22Rv1 (cell line): ENCODE measurements around the gene ZCCHC4.

ENCODE experiments used
- H3K27ac ChIP-seq: fragments of 450-650 bp; 2 replicates; pipeline ENCODE4 v1.5.1; 2017
- ZFX ChIP-seq: fragments of 450-650 bp; IDR thresholded peaks from 2 replicates; pipeline ENCODE4 v1.6.1; 2017; ENCODE audit warnings: antibody characterized with exemption, borderline replicate concordance
- TF ChIP-seq, protein P1 (sequence below): fragments of 450-650 bp; IDR thresholded peaks from 2 replicates; pipeline ENCODE4 v1.5.1; 2017; ENCODE audit warnings: mild to moderate bottlenecking

Gene ZCCHC4

DNA sequence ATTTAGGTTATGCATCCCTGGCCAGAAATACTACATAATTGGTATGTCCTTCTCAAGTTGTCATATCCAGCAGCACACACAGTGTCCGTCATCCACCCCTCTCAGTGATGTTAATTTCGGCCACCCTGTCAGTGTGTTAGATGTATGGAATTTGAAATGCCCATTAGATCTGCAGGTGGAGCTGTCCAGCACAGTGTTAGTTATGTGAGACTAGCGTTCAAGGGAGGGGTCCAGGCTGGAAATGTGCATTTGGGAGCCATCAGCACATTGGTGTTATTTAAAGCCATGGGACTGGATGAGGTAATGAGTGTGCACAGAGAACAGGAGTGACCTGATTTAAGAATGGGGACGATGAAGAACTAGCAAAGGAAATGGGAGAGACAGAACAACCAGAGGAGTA is 86.9 kb downstream of the ZCCHC4 start:
- TF ChIP-seq, protein P1, sequence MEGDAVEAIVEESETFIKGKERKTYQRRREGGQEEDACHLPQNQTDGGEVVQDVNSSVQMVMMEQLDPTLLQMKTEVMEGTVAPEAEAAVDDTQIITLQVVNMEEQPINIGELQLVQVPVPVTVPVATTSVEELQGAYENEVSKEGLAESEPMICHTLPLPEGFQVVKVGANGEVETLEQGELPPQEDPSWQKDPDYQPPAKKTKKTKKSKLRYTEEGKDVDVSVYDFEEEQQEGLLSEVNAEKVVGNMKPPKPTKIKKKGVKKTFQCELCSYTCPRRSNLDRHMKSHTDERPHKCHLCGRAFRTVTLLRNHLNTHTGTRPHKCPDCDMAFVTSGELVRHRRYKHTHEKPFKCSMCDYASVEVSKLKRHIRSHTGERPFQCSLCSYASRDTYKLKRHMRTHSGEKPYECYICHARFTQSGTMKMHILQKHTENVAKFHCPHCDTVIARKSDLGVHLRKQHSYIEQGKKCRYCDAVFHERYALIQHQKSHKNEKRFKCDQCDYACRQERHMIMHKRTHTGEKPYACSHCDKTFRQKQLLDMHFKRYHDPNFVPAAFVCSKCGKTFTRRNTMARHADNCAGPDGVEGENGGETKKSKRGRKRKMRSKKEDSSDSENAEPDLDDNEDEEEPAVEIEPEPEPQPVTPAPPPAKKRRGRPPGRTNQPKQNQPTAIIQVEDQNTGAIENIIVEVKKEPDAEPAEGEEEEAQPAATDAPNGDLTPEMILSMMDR = no peak
- no peak for TF ChIP-seq ZFX

DNA sequence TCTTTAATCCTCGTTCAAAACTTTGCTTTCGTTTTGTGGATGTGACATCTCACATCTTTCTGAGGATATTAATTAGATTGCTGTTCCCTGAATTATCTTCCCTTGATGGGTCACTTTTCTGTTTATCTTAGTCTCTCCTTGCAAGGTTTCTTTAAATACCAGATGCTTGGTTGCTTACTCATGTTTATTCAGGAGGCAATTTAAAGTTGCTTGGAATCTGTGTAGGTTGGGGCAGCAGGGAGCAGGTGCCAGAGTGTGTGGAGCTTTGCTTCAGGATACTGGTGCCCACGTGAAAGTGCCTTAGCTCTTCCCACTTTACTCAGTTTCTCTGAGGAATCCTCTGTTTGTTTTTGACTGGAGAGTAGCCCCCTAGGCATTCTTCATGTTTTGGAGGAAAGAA is 88.5 kb downstream of the ZCCHC4 start:
- H3K27ac ChIP-seq = no peak overlapping the region

More for the DNA sequence above, 86.9 kb downstream of the ZCCHC4 start:
- H3K27ac ChIP-seq = no peak overlapping the region

DNA sequence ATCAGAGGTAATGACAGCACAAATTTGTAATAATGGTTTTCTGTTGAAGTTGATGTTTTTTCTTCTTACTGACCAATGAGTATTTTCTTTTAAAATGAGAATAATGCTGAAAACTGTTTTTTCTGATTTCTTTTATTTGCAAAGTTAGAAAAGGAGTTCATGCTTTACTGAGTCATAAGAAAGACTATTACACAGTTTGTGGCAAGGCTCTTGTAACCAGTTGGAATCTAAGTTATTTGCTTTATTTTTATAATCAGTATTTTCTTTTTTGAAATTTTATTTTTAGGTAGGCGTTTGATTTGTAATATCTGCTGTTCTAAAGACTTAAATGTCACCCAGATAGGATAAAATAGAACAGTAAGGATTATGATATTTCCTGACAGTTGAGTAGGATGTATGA is 89.9 kb downstream of the ZCCHC4 start:
- H3K27ac ChIP-seq = no peak overlapping the region
- TF ChIP-seq, protein P1 = no peak
- TF ChIP-seq ZFX = no peak

More for the DNA sequence above, 88.5 kb downstream of the ZCCHC4 start:
- TF ChIP-seq, protein P1 = no peak
- TF ChIP-seq ZFX = no peak

DNA sequence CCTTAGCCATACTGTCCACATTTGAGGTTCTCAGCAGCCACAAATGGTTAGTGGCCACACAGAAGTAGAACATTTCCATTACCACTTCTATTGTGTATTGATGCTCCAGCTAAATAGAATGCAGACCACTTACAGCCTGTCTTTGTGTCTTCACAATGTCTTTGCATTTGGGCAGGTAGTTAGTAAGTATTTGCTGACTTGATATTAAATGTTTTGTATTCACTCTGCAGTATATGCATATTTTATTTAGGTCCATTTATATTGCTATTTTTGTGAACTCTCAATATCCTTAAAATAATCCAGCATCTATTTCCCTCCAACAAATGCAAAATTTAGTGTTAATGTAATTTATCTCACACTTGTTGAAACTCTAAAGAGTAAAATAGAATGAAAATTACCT is 91.1 kb downstream of the ZCCHC4 start:
- no peak overlapping the region for H3K27ac ChIP-seq
- TF ChIP-seq ZFX = no peak
- TF ChIP-seq, protein P1 = no peak

DNA sequence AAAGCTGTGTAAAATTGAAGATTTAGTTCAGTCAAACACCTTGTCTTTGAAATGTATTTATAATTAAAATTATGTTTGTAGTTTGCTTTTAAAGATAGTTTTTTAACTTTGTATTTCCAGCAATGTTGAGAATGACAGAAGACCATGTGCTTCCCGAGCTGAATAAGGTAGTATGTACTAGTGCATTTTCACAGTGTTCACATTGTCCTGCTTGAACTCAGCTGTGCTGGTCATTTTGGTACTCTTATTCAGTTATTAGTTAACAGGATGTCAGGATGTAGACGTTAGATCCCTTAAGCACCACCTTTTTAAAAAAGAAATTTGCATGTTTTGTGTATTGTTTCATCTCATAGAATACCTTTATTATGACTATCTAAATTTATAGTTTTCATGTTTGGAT is 92.9 kb downstream of the ZCCHC4 start:
- TF ChIP-seq ZFX = no peak
- TF ChIP-seq, protein P1 = no peak
- H3K27ac ChIP-seq = no peak overlapping the region

DNA sequence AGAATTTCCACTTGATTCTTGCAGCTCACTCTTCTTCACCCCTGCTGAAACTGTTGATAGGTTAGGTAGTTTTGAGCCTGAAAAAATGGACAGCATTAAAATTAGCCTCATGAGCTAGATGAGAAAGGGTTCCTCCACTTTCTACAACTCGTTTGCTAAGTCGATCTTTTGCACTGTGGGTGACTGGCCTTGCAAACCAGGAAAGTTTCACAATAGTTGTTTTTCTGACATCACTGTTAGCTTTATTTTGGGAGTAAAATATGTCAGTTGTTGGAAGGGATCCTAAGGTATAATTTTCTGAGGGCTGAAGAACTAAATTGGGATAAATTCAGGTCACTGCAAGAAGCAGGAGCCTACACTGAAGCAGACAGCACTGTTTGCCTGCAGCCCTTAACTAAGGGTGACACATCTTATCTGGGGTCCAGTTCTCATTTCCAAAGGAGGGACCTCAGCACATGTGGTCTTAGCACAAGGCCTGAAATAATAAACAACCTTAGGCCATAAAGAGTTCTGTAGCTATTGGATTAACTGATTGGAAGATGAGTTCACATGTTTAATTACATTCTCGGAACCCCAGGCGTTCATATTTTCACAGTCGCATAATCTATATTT is 93.6 kb downstream of the ZCCHC4 start:
- H3K27ac ChIP-seq = no peak overlapping the region
- no peak for TF ChIP-seq ZFX
- TF ChIP-seq, protein P1 = no peak

DNA sequence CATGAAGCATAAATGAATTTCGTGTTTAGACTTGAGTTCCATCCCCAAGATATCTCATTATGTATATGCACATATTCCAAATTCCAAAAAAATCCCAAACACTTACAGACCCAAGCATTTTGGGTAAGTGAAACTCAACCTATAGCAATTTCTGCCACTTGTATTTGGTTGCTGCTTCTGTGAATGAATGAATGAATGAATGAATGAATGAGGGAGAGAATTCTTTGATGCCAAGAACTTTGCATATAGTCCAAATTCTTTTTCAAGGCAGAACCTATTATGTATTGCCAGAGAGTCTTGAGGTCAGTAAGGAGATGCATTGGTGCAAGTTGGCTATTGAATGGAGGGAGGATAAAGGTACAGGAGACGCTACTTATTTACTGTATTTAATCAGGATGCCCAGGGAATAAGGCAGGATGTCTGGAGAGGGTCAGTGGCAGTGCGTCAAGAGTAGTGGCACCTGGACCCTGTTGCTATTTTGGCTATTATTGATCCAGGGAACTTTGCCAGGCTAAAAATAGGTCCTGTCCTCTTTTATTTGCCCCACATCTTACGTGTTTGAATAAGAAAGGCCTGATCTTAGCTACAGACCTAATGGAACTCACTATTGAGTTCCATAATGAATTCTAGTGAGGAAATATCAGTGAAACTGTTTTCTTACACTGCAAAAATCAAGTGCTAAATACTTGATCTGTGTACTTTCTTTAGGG is 98.4 kb downstream of the ZCCHC4 start:
- TF ChIP-seq, protein P1 = no peak
- no peak for TF ChIP-seq ZFX
- no peak overlapping the region for H3K27ac ChIP-seq
